ENCODE measurements around the gene NCOA1.

DNA sequence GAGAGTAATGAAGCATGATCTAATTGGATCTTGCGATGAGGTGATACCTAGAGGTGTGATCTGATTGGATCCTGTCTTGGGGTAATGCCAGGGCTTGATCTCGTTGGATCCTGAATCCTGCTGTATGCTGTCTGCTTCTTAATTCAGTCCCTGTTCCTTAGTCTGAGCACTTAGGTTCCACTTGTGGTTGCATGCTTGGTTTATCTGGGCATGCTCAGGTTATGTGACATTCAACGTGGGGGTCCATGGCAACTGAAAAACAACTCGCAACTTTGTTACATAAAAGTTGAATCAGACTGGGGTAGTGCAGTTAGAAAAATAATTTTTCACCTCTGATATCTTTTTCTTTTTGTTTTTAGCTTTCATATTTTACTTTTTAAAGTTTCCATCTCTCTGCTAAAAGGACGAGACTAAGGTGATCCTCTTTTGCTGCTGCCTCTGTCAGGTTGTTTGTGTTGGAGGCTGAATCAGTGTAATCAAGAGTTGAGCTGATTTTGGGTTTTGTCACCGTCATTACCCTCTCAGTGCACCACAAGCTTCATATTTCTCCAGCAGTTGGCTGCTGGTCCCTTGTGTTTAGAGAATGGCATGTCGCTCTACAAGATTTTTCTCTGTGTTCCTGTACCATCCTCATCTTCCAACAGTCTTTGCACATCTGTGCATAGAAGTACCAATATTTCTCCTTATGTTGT lies 67.9 kb downstream of the NCOA1 start:
- TF ChIP-seq ZNF274 (IDR thresholded peaks at IDR 0.05; ENCODE audit: low read length) (no peak), ZNF274 (tag by site-specific recombination; IDR thresholded peaks at IDR 0.05; ENCODE audit: borderline replicate concordance) (no peak), ZNF707 (tag by site-specific recombination; IDR thresholded peaks at IDR 0.05) (no peak), CTCF (tag by site-specific recombination; IDR thresholded peaks at IDR 0.05) (no peak), PBX3 (CRISPR knock-in tag; IDR thresholded peaks at IDR 0.05) (no peak), ZNF354C (tag by site-specific recombination; IDR thresholded peaks at IDR 0.05; ENCODE audit: borderline replicate concordance, low read depth) (no peak), SCRT1 (tag by site-specific recombination; IDR thresholded peaks at IDR 0.05; ENCODE audit: borderline replicate concordance) (no peak), ZBTB21 (tag by site-specific recombination; IDR thresholded peaks at IDR 0.05) (no peak), ZSCAN4 (tag by site-specific recombination; IDR thresholded peaks at IDR 0.05) (no peak), ZNF747 (tag by site-specific recombination; IDR thresholded peaks at IDR 0.05) (no peak)
